K562 (cell line): ENCODE data around the gene TAF15. TPM values are rescaled to one million over a fixed set of nuclear protein-coding genes. Genes with fewer than 3 reads are reported as not detected.

Experiments used
- ATF1 ChIP-seq, 2 experiments: fragments of 450-650 bp in 1 of 2; IDR thresholded peaks; 2 replicates each; pipeline ENCODE4 v1.6.1; 2016; ENCODE audit warnings: missing compliant biosample characterization in 1 of 2, missing genetic modification characterization in 1 of 2
- CCNT2 ChIP-seq: IDR thresholded peaks from 2 replicates; pipeline ENCODE4 v1.6.1; 2011; ENCODE audit warnings: borderline replicate concordance, low read depth, mild to moderate bottlenecking, moderate library complexity, mixed read lengths, low read length; ENCODE audit not compliant: insufficient read length; ENCODE audit errors: extremely low read depth
- ELF4 ChIP-seq: fragments of 450-650 bp; formaldehyde crosslinking; IDR thresholded peaks from 2 replicates; pipeline ENCODE4 v1.4.0; 2022; ENCODE audit warnings: missing genetic modification characterization
- MEIS2 ChIP-seq: fragments of 450-650 bp; IDR thresholded peaks from 2 replicates; pipeline ENCODE4 v1.6.1; 2014; ENCODE audit warnings: mild to moderate bottlenecking; ENCODE audit not compliant: partially characterized antibody
- MNT ChIP-seq, 2 experiments: fragments of 450-650 bp; conservative IDR thresholded peaks; 2 replicates each; pipeline ENCODE4 v1.6.1; 2017; ENCODE audit warnings: mild to moderate bottlenecking in 2 of 2, moderate library complexity in 2 of 2
- MYNN ChIP-seq, 2 experiments: sonication (generic); formaldehyde crosslinking in 1 of 2; IDR thresholded peaks; 2 replicates each; pipeline versions ENCODE4 v1.5.0 to v1.6.1; 2016 to 2020; ENCODE audit warnings: antibody characterized with exemption in 1 of 2, missing genetic modification reagents in 1 of 2
- PML ChIP-seq: IDR thresholded peaks from 2 replicates; pipeline ENCODE4 v1.6.1; 2012; ENCODE audit warnings: low read length, inconsistent platforms
- POLR2AphosphoS5 ChIP-seq: IDR thresholded peaks from 2 replicates; pipeline ENCODE4 v1.6.1; 2011; ENCODE audit warnings: mild to moderate bottlenecking, low read depth, low read length, moderate library complexity; ENCODE audit not compliant: control insufficient read depth, insufficient read depth
- TRIM24 ChIP-seq, 2 experiments: fragments of 450-650 bp; IDR thresholded peaks; 2 replicates each; pipeline ENCODE4 v1.6.1; 2016
- ZKSCAN1 ChIP-seq: fragments of 150-350 bp; IDR thresholded peaks from 2 replicates; pipeline ENCODE4 v1.6.1; 2016; ENCODE audit warnings: low read depth, low read length
- ZNF184 ChIP-seq: sonication (generic); formaldehyde crosslinking; IDR thresholded peaks from 2 replicates; pipeline ENCODE4 v1.5.0; 2020; ENCODE audit warnings: missing genetic modification reagents
- ZNF511 ChIP-seq: sonication (generic); formaldehyde crosslinking; IDR thresholded peaks from 2 replicates; pipeline ENCODE4 v1.8.0; 2022; ENCODE audit warnings: mild to moderate bottlenecking, missing genetic modification reagents
- ZNF766 ChIP-seq: fragments of 200-800 bp; sonication (Bioruptor generic); conservative IDR thresholded peaks from 2 replicates; pipeline ENCODE4 v1.6.1; 2016; ENCODE audit warnings: missing genetic modification characterization, missing compliant biosample characterization
- polyA plus RNA-seq, 8 experiments: library from polyadenylated mRNA; depleted of rRNA in 4 of 8; stranded (reverse) in 5 of 8; unstranded in 3 of 8; fragments of >200 nt; fragmentation: Nextera tagmentation in 2 of 8; fragmentation: Illumina TruSeq in 1 of 8; extraction: Ambion mirVana in 2 of 8; extraction: Trizol in 1 of 8; gene quantifications; 2 replicates each; pipeline versions ENCODE4 v1.2.1 to v1.2.3, GENCODE V29; 2011 to 2014; ENCODE audit warnings: inconsistent platforms in 1 of 8, missing spikeins in 1 of 8
- total RNA-seq, 7 experiments: library from RNA; depleted of rRNA in 6 of 7; stranded (reverse); fragments of >200 nt in 6 of 7; fragmentation: Illumina TruSeq in 2 of 7; extraction: Trizol in 2 of 7; gene quantifications; 2 replicates each; pipeline versions ENCODE4 v1.2.1 to v1.2.3, GENCODE V29; 2011 to 2021; ENCODE audit warnings: low replicate concordance in 1 of 7
- TF ChIP-seq, protein P1 (sequence below), 2 experiments: fragments of 200-800 bp in 1 of 2; sonication (Bioruptor generic) in 1 of 2; sonication (generic) in 1 of 2; formaldehyde crosslinking in 1 of 2; IDR thresholded peaks in 1 of 2; conservative IDR thresholded peaks in 1 of 2; 2 replicates each; pipeline versions ENCODE4 v1.5.0 to v1.6.1; 2016 to 2020; ENCODE audit warnings: missing compliant biosample characterization in 1 of 2, missing genetic modification characterization in 1 of 2, missing genetic modification reagents in 1 of 2
- TF ChIP-seq, protein P2 (sequence below): fragments of 250-450 bp; sonication (Bioruptor Pico); IDR thresholded peaks from 2 replicates; pipeline ENCODE4 v1.8.0; 2021; ENCODE audit warnings: mild to moderate bottlenecking, moderate library complexity
- TF ChIP-seq, protein P3 (sequence below): IDR thresholded peaks from 2 replicates; pipeline ENCODE4 v1.6.1; 2014; ENCODE audit warnings: antibody characterized with exemption
- TF ChIP-seq, protein P4 (sequence below), 2 experiments: fragments of 250-450 bp in 1 of 2; fragments of 450-650 bp in 1 of 2; sonication (Bioruptor Pico) in 1 of 2; IDR thresholded peaks; 2 replicates each; pipeline versions ENCODE4 v1.6.1 to v1.8.0; 2016 to 2021; ENCODE audit warnings: mild to moderate bottlenecking in 2 of 2, moderate library complexity in 2 of 2, missing compliant biosample characterization in 1 of 2, missing genetic modification characterization in 1 of 2

Gene TAF15
- total and polyA plus RNA-seq, 9 of the 15 experiments (the other 6 are each of a cell fraction or from before 2014, with no cell fraction given), result 4.1 to 272 (median 56.8) TPM

- TF ChIP-seq POLR2AphosphoS5 (no peak), ZNF766 (no peak), CCNT2 (no peak), ZNF184 (no peak), TRIM24 (IDR thresholded peaks at IDR 0.05) (no peak), ZNF511 (CRISPR knock-in tag) (no peak), MNT (conservative IDR thresholded peaks at IDR 0.05) (0 out of 4 replicates have a peak, but pooled peaks of 1 of the 2 experiments have one; percentile 18), ATF1 (CRISPR knock-in tag; IDR thresholded peaks at IDR 0.05) (no peak), ATF1 (tag; IDR thresholded peaks at IDR 0.05) (no peak), ELF4 (CRISPR knock-in tag) (no peak), PML (no peak), ZKSCAN1 (no peak), MYNN (IDR thresholded peaks at IDR 0.05) (no peak), MYNN (CRISPR knock-in tag; IDR thresholded peaks at IDR 0.05) (no peak), MEIS2 (peak; percentile 27)
- TF ChIP-seq, protein P1, sequence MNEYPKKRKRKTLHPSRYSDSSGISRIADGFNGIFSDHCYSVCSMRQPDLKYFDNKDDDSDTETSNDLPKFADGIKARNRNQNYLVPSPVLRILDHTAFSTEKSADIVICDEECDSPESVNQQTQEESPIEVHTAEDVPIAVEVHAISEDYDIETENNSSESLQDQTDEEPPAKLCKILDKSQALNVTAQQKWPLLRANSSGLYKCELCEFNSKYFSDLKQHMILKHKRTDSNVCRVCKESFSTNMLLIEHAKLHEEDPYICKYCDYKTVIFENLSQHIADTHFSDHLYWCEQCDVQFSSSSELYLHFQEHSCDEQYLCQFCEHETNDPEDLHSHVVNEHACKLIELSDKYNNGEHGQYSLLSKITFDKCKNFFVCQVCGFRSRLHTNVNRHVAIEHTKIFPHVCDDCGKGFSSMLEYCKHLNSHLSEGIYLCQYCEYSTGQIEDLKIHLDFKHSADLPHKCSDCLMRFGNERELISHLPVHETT (CRISPR knock-in tag; conservative IDR thresholded peaks at IDR 0.05 in 1 of 2, IDR thresholded peaks at IDR 0.05 in 1 of 2), result no peak
- TF ChIP-seq, protein P2, sequence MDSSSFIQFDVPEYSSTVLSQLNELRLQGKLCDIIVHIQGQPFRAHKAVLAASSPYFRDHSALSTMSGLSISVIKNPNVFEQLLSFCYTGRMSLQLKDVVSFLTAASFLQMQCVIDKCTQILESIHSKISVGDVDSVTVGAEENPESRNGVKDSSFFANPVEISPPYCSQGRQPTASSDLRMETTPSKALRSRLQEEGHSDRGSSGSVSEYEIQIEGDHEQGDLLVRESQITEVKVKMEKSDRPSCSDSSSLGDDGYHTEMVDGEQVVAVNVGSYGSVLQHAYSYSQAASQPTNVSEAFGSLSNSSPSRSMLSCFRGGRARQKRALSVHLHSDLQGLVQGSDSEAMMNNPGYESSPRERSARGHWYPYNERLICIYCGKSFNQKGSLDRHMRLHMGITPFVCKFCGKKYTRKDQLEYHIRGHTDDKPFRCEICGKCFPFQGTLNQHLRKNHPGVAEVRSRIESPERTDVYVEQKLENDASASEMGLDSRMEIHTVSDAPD (CRISPR knock-in tag), result no peak
- TF ChIP-seq, protein P3, sequence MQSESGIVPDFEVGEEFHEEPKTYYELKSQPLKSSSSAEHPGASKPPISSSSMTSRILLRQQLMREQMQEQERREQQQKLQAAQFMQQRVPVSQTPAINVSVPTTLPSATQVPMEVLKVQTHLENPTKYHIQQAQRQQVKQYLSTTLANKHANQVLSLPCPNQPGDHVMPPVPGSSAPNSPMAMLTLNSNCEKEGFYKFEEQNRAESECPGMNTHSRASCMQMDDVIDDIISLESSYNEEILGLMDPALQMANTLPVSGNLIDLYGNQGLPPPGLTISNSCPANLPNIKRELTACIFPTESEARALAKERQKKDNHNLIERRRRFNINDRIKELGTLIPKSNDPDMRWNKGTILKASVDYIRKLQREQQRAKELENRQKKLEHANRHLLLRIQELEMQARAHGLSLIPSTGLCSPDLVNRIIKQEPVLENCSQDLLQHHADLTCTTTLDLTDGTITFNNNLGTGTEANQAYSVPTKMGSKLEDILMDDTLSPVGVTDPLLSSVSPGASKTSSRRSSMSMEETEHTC, result no peak
- TF ChIP-seq, protein P4, sequence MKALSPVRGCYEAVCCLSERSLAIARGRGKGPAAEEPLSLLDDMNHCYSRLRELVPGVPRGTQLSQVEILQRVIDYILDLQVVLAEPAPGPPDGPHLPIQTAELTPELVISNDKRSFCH (CRISPR knock-in tag; IDR thresholded peaks at IDR 0.05), result no peak
- TF ChIP-seq, protein P4 (tag; IDR thresholded peaks at IDR 0.05), result no peak
Measured at GRCh38 chr17:35879773-35880654, 70.7 kb downstream of the TAF15 start, which contains the start of gene CCL5 (continued).
